WTC11 (cell line): ENCODE results near the gene CCDC57. TPM values are rescaled to one million over a fixed set of nuclear protein-coding genes. Genes with fewer than 3 reads are reported as not detected.

Experiments
- ATAC-seq: fragments of 200-7000 bp; cut with Tn5 transposase; 2 replicates; pipeline ENCODE4 v1.10.0; 2021; ENCODE audit warnings: mild to moderate bottlenecking, moderate library complexity
- CTCF ChIA-PET: fragments of 300-600 bp; sonication (Branson Sonifier 250); formaldehyde crosslinking; loops from one replicate; lab custom pipeline; 2021; ENCODE audit warnings: antibody characterized with exemption; lab: Charles Lee
- POLR2A ChIA-PET: fragments of 350-600 bp; sonication (Branson Sonifier 250); formaldehyde crosslinking; loops from one replicate; lab custom pipeline; 2021; ENCODE audit warnings: antibody characterized with exemption; lab: Charles Lee
- DNase-seq: peaks from one replicate; pipeline ENCODE4 v3.0.0; 2021; ENCODE audit warnings: low spot score
- H3K27ac Mint-ChIP-seq: 2 replicates; pipeline ENCODE4 v1.8.0; 2021; ENCODE audit warnings: mixed read lengths
- H3K27me3 Mint-ChIP-seq: 2 replicates; pipeline ENCODE4 v1.8.0; 2021; ENCODE audit warnings: low read depth, mild to moderate bottlenecking, moderate library complexity, mixed read lengths
- H3K36me3 Mint-ChIP-seq: 2 replicates; pipeline ENCODE4 v1.8.0; 2021; ENCODE audit warnings: mixed read lengths
- H3K4me1 Mint-ChIP-seq: 2 replicates; pipeline ENCODE4 v1.8.0; 2022; ENCODE audit warnings: mixed read lengths
- H3K4me3 Mint-ChIP-seq: 2 replicates; pipeline ENCODE4 v1.8.0; 2021; ENCODE audit warnings: mild to moderate bottlenecking, moderate library complexity, mixed read lengths
- H3K9me3 Mint-ChIP-seq: 2 replicates; pipeline ENCODE4 v1.8.0; 2021; ENCODE audit warnings: mixed read lengths
- ARID4B ChIP-seq: sonication (generic); formaldehyde crosslinking; IDR thresholded peaks from 2 replicates; pipeline ENCODE4 v1.8.0; 2023; ENCODE audit warnings: missing genetic modification reagents, mild to moderate bottlenecking, borderline replicate concordance
- CBFB ChIP-seq: sonication (generic); formaldehyde crosslinking; IDR thresholded peaks from 2 replicates; pipeline ENCODE4 v1.8.1; 2022; ENCODE audit warnings: mild to moderate bottlenecking, low read depth, missing genetic modification reagents
- EMX1 ChIP-seq: fragments of 250-450 bp; sonication (Bioruptor Pico); IDR thresholded peaks from 2 replicates; pipeline ENCODE4 v1.8.0; 2021; ENCODE audit warnings: mild to moderate bottlenecking
- JUN ChIP-seq: sonication (generic); formaldehyde crosslinking; IDR thresholded peaks from 2 replicates; pipeline ENCODE4 v1.8.0; 2023; ENCODE audit warnings: mild to moderate bottlenecking, missing genetic modification reagents
- KAT7 ChIP-seq: sonication (generic); formaldehyde crosslinking; IDR thresholded peaks from 2 replicates; pipeline ENCODE4 v1.8.1; 2023; ENCODE audit warnings: missing genetic modification reagents, mild to moderate bottlenecking, borderline replicate concordance
- MXD4 ChIP-seq: fragments of 250-450 bp; sonication (Bioruptor Pico); IDR thresholded peaks from 2 replicates; pipeline ENCODE4 v1.8.0; 2021; ENCODE audit warnings: mild to moderate bottlenecking, moderate library complexity, borderline replicate concordance
- NFE2L1 ChIP-seq: sonication (generic); formaldehyde crosslinking; IDR thresholded peaks from 2 replicates; pipeline ENCODE4 v1.8.1; 2023; ENCODE audit warnings: missing genetic modification reagents
- NR1H2 ChIP-seq: sonication (generic); formaldehyde crosslinking; IDR thresholded peaks from 2 replicates; pipeline ENCODE4 v1.9.0; 2021; ENCODE audit warnings: mild to moderate bottlenecking, moderate library complexity, missing genetic modification reagents
- PREB ChIP-seq: sonication (generic); formaldehyde crosslinking; IDR thresholded peaks from 2 replicates; pipeline ENCODE4 v1.8.1; 2022; ENCODE audit warnings: mild to moderate bottlenecking, missing genetic modification reagents, moderate library complexity, borderline replicate concordance
- SP1 ChIP-seq: sonication (generic); formaldehyde crosslinking; conservative IDR thresholded peaks from 2 replicates; pipeline ENCODE4 v1.8.1; 2022; ENCODE audit warnings: missing genetic modification reagents
- ZNF281 ChIP-seq: sonication (generic); formaldehyde crosslinking; IDR thresholded peaks from 2 replicates; pipeline ENCODE4 v1.8.0; 2023; ENCODE audit warnings: mild to moderate bottlenecking, missing genetic modification reagents
- ZNF423 ChIP-seq: fragments of 250-450 bp; sonication (Bioruptor Pico); IDR thresholded peaks from 2 replicates; pipeline ENCODE4 v2.1.2; 2022; ENCODE audit warnings: mild to moderate bottlenecking, moderate library complexity
- total RNA-seq: library from RNA; stranded (reverse); gene quantifications from 3 replicates; pipeline ENCODE4 v1.2.3, GENCODE V29; 2021
- TF ChIP-seq, protein P1 (sequence below): sonication (generic); formaldehyde crosslinking; IDR thresholded peaks from 2 replicates; pipeline ENCODE4 v1.8.1; 2023; ENCODE audit warnings: mild to moderate bottlenecking, missing genetic modification reagents, moderate library complexity
- TF ChIP-seq, protein P2 (sequence below): fragments of 250-450 bp; sonication (Bioruptor Pico); conservative IDR thresholded peaks from 2 replicates; pipeline ENCODE4 v1.9.0; 2021; ENCODE audit warnings: mild to moderate bottlenecking
- TF ChIP-seq, protein P3 (sequence below): sonication (generic); formaldehyde crosslinking; IDR thresholded peaks from 2 replicates; pipeline ENCODE4 v1.8.0; 2023; ENCODE audit warnings: missing genetic modification reagents
- TF ChIP-seq, protein P4 (sequence below): sonication (generic); formaldehyde crosslinking; IDR thresholded peaks from 2 replicates; pipeline ENCODE4 v1.8.1; 2023; ENCODE audit warnings: mild to moderate bottlenecking, missing genetic modification reagents

Gene CCDC57
- total RNA-seq, 1 experiment from 2014 or later, result 20.0 TPM

GRCh38 chr17:82173351-82174041, 39.1 kb downstream of the CCDC57 start (continued):
- TF ChIP-seq NR1H2 (no peak), ZNF281 (no peak), ARID4B (no peak), EMX1 (CRISPR knock-in tag) (no peak), PREB (CRISPR knock-in tag) (no peak), SP1 (CRISPR knock-in tag) (no peak), NFE2L1 (CRISPR knock-in tag) (no peak)
- TF ChIP-seq, protein P1, sequence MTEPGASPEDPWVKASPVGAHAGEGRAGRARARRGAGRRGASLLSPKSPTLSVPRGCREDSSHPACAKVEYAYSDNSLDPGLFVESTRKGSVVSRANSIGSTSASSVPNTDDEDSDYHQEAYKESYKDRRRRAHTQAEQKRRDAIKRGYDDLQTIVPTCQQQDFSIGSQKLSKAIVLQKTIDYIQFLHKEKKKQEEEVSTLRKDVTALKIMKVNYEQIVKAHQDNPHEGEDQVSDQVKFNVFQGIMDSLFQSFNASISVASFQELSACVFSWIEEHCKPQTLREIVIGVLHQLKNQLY (CRISPR knock-in tag), result no peak
- TF ChIP-seq, protein P2, sequence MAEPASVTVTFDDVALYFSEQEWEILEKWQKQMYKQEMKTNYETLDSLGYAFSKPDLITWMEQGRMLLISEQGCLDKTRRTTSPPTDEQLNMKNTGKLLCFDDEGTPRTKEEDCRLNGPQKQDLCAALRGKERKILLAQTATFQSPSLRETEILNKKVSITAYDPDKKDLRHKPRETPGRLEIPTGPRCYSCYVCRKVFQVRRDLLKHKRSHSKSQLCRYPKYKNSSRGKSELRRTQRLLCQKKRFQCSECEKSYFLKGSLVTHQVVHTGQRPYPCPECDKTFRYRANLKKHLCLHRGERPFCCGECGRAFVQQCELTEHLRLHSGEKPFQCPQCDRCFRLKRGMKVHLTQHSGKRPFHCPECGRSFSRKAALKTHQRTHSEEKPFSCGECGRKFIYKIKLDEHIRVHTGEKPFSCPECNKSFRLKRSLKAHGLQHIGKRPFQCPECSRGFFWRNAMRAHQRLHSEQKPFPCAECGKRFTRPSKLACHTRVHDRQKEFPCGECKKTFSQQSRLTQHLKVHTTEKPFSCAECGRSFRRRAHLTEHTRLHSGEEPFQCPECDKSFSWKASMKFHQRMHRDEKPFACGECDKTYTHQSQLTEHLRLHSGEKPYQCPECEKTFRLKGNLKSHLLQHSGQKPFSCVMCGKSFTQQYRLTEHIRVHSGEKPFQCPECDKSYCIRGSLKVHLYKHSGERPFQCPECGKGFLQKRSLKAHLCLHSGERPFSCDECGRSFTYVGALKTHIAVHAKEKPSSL (CRISPR knock-in tag), result no peak
- TF ChIP-seq, protein P3, sequence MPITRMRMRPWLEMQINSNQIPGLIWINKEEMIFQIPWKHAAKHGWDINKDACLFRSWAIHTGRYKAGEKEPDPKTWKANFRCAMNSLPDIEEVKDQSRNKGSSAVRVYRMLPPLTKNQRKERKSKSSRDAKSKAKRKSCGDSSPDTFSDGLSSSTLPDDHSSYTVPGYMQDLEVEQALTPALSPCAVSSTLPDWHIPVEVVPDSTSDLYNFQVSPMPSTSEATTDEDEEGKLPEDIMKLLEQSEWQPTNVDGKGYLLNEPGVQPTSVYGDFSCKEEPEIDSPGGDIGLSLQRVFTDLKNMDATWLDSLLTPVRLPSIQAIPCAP (CRISPR knock-in tag), result no peak
- TF ChIP-seq, all 79 proteins: peak for 0

DNA sequence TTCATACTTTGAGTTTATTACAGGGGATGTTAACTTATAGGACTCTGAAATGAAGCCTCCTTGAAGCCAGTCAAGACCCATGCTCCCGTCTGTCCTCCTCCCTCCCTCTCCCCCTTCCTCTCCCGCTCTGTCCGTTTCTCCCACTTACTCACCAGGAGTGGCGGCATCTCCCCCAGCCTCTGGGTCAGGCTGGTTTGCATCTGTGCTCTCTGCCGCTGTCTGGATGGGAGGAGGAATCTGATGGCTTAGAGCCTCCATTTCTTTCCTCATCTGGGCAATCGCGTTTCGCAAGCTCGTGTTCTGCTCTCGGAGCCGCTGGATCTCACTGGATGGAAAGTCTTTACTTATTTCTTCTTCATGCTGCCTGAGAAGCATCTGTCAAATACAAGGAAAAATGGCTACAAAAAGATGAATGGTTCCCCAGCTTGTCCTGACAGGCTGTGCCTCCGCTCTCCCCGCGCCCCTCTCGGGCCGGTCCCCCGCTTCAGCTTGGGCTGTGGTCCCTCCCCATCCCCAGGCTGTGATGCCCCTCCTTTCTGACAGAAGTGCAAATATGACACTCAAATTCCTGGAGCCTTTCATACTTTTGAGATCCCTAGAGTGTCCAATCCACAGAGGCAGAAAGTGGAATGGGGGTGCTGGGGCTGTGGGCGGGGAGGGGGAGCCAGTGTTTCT, 40.0 kb downstream of the CCDC57 start:
- H3K27me3 Mint-ChIP-seq, result peaks cover 98% of the 10 kb centered on the region
- CTCF ChIA-PET, result interaction anchor here (1.8 kb wide), 1 partner anchor 135 kb away, joined by 4 read pairs; the partner anchor contains the start of gene DCXR
- H3K36me3 Mint-ChIP-seq, result peaks cover 38% of the 10 kb centered on the region
- POLR2A ChIA-PET, result no interaction called here
- H3K9me3 Mint-ChIP-seq, result no peaks in the 10 kb centered on the region
- no peak overlapping the region for H3K4me3 Mint-ChIP-seq
- H3K4me1 Mint-ChIP-seq, result peaks cover 32% of the 10 kb centered on the region
- H3K27ac Mint-ChIP-seq, result no peak overlapping the region
- DNase-seq, result no peak
- ATAC-seq, result no peak
- TF ChIP-seq JUN (CRISPR knock-in tag) (no peak), ZNF423 (CRISPR knock-in tag) (no peak), MXD4 (CRISPR knock-in tag) (no peak), NFE2L1 (CRISPR knock-in tag) (no peak), KAT7 (CRISPR knock-in tag) (no peak), CBFB (no peak)
- TF ChIP-seq, protein P2 (CRISPR knock-in tag), result no peak
- TF ChIP-seq, protein P4, sequence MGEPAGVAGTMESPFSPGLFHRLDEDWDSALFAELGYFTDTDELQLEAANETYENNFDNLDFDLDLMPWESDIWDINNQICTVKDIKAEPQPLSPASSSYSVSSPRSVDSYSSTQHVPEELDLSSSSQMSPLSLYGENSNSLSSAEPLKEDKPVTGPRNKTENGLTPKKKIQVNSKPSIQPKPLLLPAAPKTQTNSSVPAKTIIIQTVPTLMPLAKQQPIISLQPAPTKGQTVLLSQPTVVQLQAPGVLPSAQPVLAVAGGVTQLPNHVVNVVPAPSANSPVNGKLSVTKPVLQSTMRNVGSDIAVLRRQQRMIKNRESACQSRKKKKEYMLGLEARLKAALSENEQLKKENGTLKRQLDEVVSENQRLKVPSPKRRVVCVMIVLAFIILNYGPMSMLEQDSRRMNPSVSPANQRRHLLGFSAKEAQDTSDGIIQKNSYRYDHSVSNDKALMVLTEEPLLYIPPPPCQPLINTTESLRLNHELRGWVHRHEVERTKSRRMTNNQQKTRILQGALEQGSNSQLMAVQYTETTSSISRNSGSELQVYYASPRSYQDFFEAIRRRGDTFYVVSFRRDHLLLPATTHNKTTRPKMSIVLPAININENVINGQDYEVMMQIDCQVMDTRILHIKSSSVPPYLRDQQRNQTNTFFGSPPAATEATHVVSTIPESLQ (CRISPR knock-in tag), result no peak
